ENCODE results near the gene C20orf96. TPM values are rescaled to one million over a fixed set of nuclear protein-coding genes. Genes with fewer than 3 reads are reported as not detected.

Gene C20orf96
- total RNA-seq, 1 donor from 2014 or later = 27.5 TPM

DNA sequence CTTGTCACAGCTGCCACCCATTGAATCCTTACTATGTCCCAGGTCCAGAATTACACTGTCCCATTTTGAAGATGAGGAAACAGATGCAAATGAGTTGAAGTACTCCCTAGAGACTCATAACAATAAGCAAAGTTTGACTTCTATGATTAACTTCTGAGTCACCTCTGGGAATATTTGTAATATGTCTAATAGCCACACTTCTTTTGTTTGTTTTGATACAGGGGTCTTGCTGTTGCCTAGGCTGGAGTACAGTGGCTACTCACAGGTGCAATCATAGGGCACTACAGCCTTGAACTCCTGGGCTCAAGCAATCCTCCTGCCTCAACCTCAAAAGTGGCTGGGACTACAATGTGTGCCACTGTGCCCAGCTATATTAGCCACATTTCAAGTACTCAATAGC is 23.4 kb upstream of the C20orf96 start:
- Mint-ChIP-seq H3K27ac (ENCODE audit: unreplicated experiment) (no peak overlapping the region), H3K4me3 (ENCODE audit: unreplicated experiment) (no peak overlapping the region), H3K4me1 (ENCODE audit: unreplicated experiment) (peaks cover 14% of the 10 kb centered on the region), H3K27me3 (ENCODE audit: unreplicated experiment) (peaks cover 7% of the 10 kb centered on the region), H3K36me3 (ENCODE audit: low read depth, unreplicated experiment) (no peaks in the 10 kb centered on the region), H3K9me3 (ENCODE audit: unreplicated experiment) (no peaks in the 10 kb centered on the region)
- DNase-seq (ENCODE audit: low spot score) = no peak
- TF ChIP-seq, protein P1, sequence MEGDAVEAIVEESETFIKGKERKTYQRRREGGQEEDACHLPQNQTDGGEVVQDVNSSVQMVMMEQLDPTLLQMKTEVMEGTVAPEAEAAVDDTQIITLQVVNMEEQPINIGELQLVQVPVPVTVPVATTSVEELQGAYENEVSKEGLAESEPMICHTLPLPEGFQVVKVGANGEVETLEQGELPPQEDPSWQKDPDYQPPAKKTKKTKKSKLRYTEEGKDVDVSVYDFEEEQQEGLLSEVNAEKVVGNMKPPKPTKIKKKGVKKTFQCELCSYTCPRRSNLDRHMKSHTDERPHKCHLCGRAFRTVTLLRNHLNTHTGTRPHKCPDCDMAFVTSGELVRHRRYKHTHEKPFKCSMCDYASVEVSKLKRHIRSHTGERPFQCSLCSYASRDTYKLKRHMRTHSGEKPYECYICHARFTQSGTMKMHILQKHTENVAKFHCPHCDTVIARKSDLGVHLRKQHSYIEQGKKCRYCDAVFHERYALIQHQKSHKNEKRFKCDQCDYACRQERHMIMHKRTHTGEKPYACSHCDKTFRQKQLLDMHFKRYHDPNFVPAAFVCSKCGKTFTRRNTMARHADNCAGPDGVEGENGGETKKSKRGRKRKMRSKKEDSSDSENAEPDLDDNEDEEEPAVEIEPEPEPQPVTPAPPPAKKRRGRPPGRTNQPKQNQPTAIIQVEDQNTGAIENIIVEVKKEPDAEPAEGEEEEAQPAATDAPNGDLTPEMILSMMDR (IDR thresholded peaks at IDR 0.05; ENCODE audit: unreplicated experiment) = no peak

DNA sequence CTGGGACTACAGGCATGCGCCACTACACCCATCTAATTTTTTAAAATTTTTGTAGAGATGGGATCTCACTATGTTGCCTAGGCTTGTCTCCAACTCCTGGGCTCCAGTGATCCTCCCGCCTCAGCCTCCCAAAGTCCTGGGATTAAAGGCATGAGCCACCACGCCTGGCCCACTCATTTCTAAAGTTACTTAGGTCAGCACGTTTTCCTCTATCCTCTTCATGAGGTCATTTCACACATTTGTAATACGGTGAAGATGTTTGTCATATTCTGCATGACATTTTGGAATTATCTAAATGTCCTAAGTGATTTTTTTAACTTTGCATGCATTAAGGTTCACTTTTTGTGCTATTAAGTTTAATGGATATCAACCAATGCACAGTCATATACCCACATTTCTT is 22.9 kb upstream of the C20orf96 start:
- H3K27me3 Mint-ChIP-seq (ENCODE audit: unreplicated experiment) = peaks cover 7% of the 10 kb centered on the region
- TF ChIP-seq, protein P1 (IDR thresholded peaks at IDR 0.05; ENCODE audit: unreplicated experiment) = no peak
- no peak for DNase-seq (ENCODE audit: low spot score)
- H3K9me3 Mint-ChIP-seq (ENCODE audit: unreplicated experiment) = no peaks in the 10 kb centered on the region
- peaks cover 18% of the 10 kb centered on the region for H3K4me1 Mint-ChIP-seq (ENCODE audit: unreplicated experiment)
- H3K4me3 Mint-ChIP-seq (ENCODE audit: unreplicated experiment) = no peak overlapping the region
- H3K27ac Mint-ChIP-seq (ENCODE audit: unreplicated experiment) = no peak overlapping the region
- H3K36me3 Mint-ChIP-seq (ENCODE audit: low read depth, unreplicated experiment) = no peaks in the 10 kb centered on the region

DNA sequence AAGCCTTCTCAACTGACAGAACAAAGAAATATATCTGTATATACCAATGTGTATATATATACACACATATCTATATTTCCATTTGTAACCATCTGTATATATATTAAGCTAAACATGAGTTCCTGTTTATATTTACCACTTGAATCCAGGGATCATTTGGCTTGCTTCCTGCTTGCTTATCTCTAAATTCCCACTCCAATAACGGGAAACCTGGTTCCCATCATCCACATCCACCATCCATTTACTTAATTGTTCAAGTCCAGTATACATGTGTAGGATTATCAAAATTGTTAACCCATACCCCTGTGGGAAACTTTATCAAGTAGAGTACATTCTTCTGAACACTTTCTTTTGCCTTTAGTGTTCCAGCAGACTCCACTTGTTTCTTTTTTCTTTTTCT is 22.3 kb upstream of the C20orf96 start:
- TF ChIP-seq, protein P1 (IDR thresholded peaks at IDR 0.05; ENCODE audit: unreplicated experiment) = no peak
- H3K36me3 Mint-ChIP-seq (ENCODE audit: low read depth, unreplicated experiment) = no peaks in the 10 kb centered on the region
- no peak for DNase-seq (ENCODE audit: low spot score)
- no peak overlapping the region for H3K4me3 Mint-ChIP-seq (ENCODE audit: unreplicated experiment)
- H3K4me1 Mint-ChIP-seq (ENCODE audit: unreplicated experiment) = peaks cover 23% of the 10 kb centered on the region
- no peaks in the 10 kb centered on the region for H3K9me3 Mint-ChIP-seq (ENCODE audit: unreplicated experiment)
- peak overlapping the region; percentile 22 for H3K27ac Mint-ChIP-seq (ENCODE audit: unreplicated experiment)
- peaks cover 7% of the 10 kb centered on the region for H3K27me3 Mint-ChIP-seq (ENCODE audit: unreplicated experiment)

DNA sequence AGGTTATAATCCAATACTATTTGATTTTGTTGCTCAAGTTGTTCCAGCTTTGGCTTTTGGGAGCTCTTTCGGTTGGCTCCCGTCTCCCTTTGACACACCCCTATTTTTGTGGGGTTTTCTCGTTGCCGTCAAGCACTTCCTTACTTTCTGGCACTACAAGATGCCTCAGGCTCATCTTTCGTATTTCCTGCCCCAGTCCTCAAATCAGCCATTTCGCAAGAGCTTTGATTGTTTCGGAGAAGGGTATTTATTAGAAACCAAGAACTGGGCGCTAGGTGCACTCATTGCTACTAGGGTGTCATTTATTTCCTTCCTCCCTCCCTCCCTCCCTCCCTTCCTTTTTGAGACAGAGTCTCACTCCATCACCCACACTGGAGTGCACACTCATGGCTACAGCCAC is 21.5 kb upstream of the C20orf96 start:
- Mint-ChIP-seq H3K4me3 (ENCODE audit: unreplicated experiment) (no peak overlapping the region), H3K27ac (ENCODE audit: unreplicated experiment) (no peak overlapping the region), H3K4me1 (ENCODE audit: unreplicated experiment) (peaks cover 24% of the 10 kb centered on the region), H3K36me3 (ENCODE audit: low read depth, unreplicated experiment) (no peaks in the 10 kb centered on the region), H3K27me3 (ENCODE audit: unreplicated experiment) (peaks cover 7% of the 10 kb centered on the region), H3K9me3 (ENCODE audit: unreplicated experiment) (no peaks in the 10 kb centered on the region)
- TF ChIP-seq, protein P1 (IDR thresholded peaks at IDR 0.05; ENCODE audit: unreplicated experiment) = no peak
- DNase-seq (ENCODE audit: low spot score) = no peak

DNA sequence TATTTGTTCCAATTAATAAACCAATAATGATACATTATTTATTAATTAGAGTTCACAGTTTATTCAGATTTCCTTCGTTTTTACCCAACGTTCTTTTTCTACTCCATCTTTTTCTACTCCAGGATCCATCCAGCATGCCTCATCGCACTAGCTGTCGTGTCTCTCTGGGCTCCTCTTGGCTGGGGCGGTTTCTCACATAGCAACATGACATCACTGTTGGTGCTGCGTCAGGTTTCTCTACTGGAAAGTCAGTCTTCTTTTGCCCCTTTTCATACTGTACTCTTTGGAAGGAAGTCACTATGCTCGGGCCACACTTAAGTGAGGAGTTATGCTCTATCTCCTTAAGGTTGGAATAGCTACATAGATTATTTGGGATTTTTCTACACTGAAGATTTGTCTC is 21.1 kb upstream of the C20orf96 start:
- peaks cover 24% of the 10 kb centered on the region for H3K4me1 Mint-ChIP-seq (ENCODE audit: unreplicated experiment)
- H3K4me3 Mint-ChIP-seq (ENCODE audit: unreplicated experiment) = peak overlapping the region; percentile 20
- H3K36me3 Mint-ChIP-seq (ENCODE audit: low read depth, unreplicated experiment) = no peaks in the 10 kb centered on the region
- TF ChIP-seq, protein P1 (IDR thresholded peaks at IDR 0.05; ENCODE audit: unreplicated experiment) = no peak
- no peaks in the 10 kb centered on the region for H3K9me3 Mint-ChIP-seq (ENCODE audit: unreplicated experiment)
- H3K27ac Mint-ChIP-seq (ENCODE audit: unreplicated experiment) = peak overlapping the region; percentile 52
- peaks cover 7% of the 10 kb centered on the region for H3K27me3 Mint-ChIP-seq (ENCODE audit: unreplicated experiment)
- no peak for DNase-seq (ENCODE audit: low spot score)
